WI38 (cell line): Measurements from ENCODE around the gene CLCA2.

Experiments
- H3K4me3 ChIP-seq: 2 replicates; pipeline ENCODE4 v1.5.1; 2011; ENCODE audit warnings: low read depth, mild to moderate bottlenecking, control low read depth, low read length
- CTCF ChIP-seq: IDR thresholded peaks from 2 replicates; pipeline ENCODE4 v1.5.1; 2012; ENCODE audit warnings: low read depth, mild to moderate bottlenecking, control low read depth, low read length

Gene CLCA2

GRCh38 chr1:86445919-86446318 is 21.9 kb downstream of the CLCA2 start:
- TF ChIP-seq CTCF: no peak
- H3K4me3 ChIP-seq: no peak overlapping the region

DNA sequence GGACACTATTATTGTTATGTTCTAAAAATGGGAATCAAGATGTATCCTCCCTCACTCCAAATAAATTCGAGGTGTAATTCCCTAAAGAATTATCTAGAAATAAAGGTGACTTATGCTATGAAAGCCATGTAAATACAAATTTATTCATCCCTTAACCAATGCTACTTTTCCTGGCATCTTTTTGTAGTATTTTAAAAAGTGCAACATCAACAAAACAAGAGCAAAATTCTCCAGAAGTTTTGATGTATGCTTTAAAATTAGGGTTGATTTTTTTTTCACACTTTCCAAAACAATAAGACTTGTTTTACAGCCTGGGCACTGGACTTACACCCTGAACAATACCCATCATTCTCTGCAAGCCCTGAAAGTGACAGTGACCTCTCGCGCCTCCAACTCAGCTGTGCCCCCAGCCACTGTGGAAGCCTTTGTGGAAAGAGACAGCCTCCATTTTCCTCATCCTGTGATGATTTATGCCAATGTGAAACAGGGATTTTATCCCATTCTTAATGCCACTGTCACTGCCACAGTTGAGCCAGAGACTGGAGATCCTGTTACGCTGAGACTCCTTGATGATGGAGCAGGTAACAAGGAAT is 23.3 kb downstream of the CLCA2 start:
- no peak overlapping the region for H3K4me3 ChIP-seq
- TF ChIP-seq CTCF: no peak

DNA sequence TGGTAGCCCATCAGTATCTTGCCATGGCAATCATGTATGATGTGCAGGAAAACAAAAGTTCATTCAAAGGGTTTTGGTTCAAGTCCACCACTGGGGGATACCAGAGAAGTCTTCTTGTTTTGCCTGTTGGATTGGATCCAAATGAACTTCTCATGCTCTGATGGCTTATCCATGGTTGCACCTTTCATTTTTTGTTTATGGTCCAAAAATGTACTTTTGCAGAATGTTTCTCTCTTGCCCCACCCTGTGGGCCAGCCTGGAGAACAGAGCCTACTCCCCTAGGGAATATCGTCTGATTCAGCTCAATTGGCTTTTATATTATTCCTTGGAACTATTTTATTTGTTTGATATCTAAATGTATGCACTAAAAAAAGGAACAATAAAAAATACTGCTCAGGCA is 24.7 kb downstream of the CLCA2 start:
- no peak for TF ChIP-seq CTCF
- H3K4me3 ChIP-seq: no peak overlapping the region

DNA sequence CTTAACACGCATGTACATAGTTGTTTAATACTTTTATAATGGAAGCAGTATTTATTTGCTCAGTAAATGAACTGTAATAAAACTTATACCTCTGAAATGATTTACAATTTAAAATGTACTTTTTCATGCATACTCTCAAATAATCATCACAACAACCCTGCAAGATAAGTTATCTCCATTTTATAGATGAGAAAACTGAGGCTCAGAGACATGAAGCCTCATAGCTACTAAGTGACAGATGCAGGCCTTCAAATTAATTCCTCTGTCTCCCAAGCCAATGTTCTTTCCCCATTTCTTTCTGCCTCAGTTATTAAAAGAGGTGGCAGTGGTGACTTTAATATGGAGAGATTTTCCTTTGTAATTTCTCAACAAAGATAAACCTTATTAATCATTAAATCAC is 25.1 kb downstream of the CLCA2 start:
- TF ChIP-seq CTCF: no peak
- H3K4me3 ChIP-seq: no peak overlapping the region

DNA sequence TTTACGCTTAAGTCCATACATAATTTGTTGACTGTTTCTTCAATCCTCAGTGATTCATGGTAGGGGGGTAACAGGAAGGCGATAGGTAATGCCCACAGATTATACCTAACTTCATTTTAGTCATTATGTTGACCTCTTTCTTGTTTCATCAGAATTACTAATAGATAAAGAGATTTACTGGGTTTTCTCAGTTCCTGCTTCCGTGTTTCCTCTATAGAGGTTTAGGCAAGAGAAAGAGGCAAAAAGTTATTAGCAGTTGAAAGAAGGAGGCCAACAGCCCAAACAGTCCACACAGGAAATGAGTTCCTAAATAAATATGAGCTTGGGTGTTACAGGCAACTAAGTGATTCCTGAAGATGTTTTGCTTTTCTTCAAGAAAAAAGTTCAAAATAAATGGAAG is 26.9 kb downstream of the CLCA2 start:
- no peak overlapping the region for H3K4me3 ChIP-seq
- TF ChIP-seq CTCF: no peak

GRCh38 chr1:86453664-86454063 is 29.7 kb downstream of the CLCA2 start:
- no peak overlapping the region for H3K4me3 ChIP-seq
- no peak for TF ChIP-seq CTCF

DNA sequence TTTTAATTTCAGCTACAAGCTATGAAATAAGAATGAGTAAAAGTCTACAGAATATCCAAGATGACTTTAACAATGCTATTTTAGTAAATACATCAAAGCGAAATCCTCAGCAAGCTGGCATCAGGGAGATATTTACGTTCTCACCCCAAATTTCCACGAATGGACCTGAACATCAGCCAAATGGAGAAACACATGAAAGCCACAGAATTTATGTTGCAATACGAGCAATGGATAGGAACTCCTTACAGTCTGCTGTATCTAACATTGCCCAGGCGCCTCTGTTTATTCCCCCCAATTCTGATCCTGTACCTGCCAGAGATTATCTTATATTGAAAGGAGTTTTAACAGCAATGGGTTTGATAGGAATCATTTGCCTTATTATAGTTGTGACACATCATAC is 31.1 kb downstream of the CLCA2 start:
- no peak overlapping the region for H3K4me3 ChIP-seq
- TF ChIP-seq CTCF: no peak
